ENCODE data around the gene REV1. TPM values are rescaled to one million over a fixed set of nuclear protein-coding genes. Genes with fewer than 3 reads are reported as not detected.

Gene REV1
- total and polyA plus RNA-seq, 2 of the 13 experiments (the other 11 are each of a cell fraction or from before 2014, with no cell fraction given), result 49.1 to 71.8 TPM

DNA sequence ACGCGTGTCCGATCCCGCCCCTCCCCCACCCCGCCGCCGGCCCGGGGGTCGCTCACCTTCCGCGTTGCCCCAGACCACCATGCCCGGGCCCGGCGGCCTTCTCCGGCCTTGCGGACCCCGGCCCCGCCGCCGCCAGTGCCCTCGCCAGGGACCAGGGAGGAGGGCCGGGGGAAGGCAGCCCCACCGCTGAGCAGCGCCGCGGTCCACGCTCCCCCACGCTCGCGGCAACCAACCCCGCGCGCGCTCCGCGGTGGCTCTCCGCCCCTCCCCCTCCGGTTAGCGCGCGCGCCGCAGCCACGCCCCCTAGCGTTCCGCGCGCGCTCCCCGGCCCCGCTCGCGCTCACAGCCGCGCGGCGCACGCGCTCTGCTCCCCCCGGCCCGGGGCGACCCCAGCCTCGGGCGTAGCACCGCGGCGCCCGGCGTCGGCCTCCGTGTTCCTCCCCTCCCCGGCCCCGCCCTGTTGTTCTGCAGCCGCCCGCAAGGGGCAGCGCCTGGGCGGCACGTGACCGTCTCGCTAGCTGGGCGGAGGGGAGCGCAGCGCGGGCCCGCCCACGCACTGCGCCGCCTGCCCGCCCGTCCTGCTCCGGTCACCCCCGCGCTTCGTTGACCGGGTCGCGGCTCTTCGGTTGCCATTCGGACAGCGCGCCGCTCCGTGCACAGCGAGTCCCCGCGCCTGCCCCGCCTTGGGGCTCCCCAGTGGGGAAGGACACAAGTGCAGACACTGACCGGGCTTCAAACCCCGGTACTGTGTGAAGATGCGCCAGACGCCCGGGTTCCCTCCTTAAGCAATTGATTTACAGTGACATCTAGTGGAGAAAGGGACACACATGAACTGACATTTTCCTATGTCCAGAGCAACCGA lies at the start of gene REV1 (continued):
- no peak; the same call in 1 of the 2 replicates for TF ChIP-seq ZNF318 (CRISPR knock-in tag; IDR thresholded peaks at IDR 0.05)
- no peak for TF ChIP-seq ARID2 (CRISPR knock-in tag; IDR thresholded peaks at IDR 0.05; ENCODE audit: borderline replicate concordance)
- TF ChIP-seq ETV6 (CRISPR knock-in tag; conservative IDR thresholded peaks at IDR 0.05), result no peak
- TF ChIP-seq, protein P1, sequence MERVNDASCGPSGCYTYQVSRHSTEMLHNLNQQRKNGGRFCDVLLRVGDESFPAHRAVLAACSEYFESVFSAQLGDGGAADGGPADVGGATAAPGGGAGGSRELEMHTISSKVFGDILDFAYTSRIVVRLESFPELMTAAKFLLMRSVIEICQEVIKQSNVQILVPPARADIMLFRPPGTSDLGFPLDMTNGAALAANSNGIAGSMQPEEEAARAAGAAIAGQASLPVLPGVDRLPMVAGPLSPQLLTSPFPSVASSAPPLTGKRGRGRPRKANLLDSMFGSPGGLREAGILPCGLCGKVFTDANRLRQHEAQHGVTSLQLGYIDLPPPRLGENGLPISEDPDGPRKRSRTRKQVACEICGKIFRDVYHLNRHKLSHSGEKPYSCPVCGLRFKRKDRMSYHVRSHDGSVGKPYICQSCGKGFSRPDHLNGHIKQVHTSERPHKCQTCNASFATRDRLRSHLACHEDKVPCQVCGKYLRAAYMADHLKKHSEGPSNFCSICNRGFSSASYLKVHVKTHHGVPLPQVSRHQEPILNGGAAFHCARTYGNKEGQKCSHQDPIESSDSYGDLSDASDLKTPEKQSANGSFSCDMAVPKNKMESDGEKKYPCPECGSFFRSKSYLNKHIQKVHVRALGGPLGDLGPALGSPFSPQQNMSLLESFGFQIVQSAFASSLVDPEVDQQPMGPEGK (CRISPR knock-in tag; IDR thresholded peaks at IDR 0.05), result peak; percentile 86
- TF ChIP-seq MBD4 (IDR thresholded peaks at IDR 0.05; ENCODE audit: borderline replicate concordance, low read length), result no peak
- TF ChIP-seq HOMEZ (CRISPR knock-in tag; IDR thresholded peaks at IDR 0.05; ENCODE audit: low read depth), result no peak; the same call in 1 of the 2 replicates
- peak; percentile 55 for TF ChIP-seq GATAD1 (CRISPR knock-in tag; IDR thresholded peaks at IDR 0.05)
- TF ChIP-seq GZF1 (CRISPR knock-in tag; IDR thresholded peaks at IDR 0.05), result no peak
